H1 (cell line): ENCODE measurements around the gene ANAPC2. TPM values are rescaled to one million over a fixed set of nuclear protein-coding genes. Genes with fewer than 3 reads are reported as not detected.
A peak's percentile ranks its signal among the peaks of the same experiment; 100 is the strongest.

Experiments used
- CTCF ChIA-PET: fragments of 300-600 bp; sonication (Branson Sonifier 250); formaldehyde crosslinking; loops from one replicate; lab custom pipeline; 2021; ENCODE audit not compliant: partially characterized antibody; lab: Charles Lee
- POLR2A ChIA-PET: fragments of 300-600 bp; sonication (Branson Sonifier 250); formaldehyde crosslinking; loops from one replicate; lab custom pipeline; 2021; ENCODE audit warnings: inconsistent platforms; ENCODE audit not compliant: partially characterized antibody; lab: Charles Lee
- DNase-seq, 2 experiments: peaks; one replicate each; pipeline versions ENCODE4 v3.0.0 to v3.0.0-alpha.2; 2010 to 2022; ENCODE audit warnings: low spot score in 2 of 2, low read depth in 1 of 2, mixed read lengths in 1 of 2
- FAIRE-seq: peaks from 2 replicates; lab custom pipeline; 2011; peaks lifted over from hg19 to GRCh38; lab: Jason Lieb, UNC
- H2AFZ ChIP-seq: 2 replicates; pipeline ENCODE4 v1.8.1; 2012; ENCODE audit warnings: low read length, inconsistent platforms
- H2AK5ac ChIP-seq: 2 replicates; pipeline ENCODE4 v1.6.1; 2013; ENCODE audit warnings: low read depth, low read length
- H2BK120ac ChIP-seq: replicated peaks from 2 replicates; pipeline ENCODE3; 2013; ENCODE audit warnings: low read depth, low read length, inconsistent platforms
- H2BK12ac ChIP-seq: 2 replicates; pipeline ENCODE4 v1.6.1; 2013; ENCODE audit warnings: low read depth, low read length
- H2BK15ac ChIP-seq: 2 replicates; pipeline ENCODE4 v1.6.1; 2013; ENCODE audit warnings: low read length
- H2BK20ac ChIP-seq: 2 replicates; pipeline ENCODE4 v1.6.1; 2013; ENCODE audit warnings: low read length
- H2BK5ac ChIP-seq: 2 replicates; pipeline ENCODE4 v1.6.1; 2013; ENCODE audit warnings: low read depth, low read length
- H3K14ac ChIP-seq: 2 replicates; pipeline ENCODE4 v1.6.1; 2013; ENCODE audit warnings: inconsistent platforms; ENCODE audit not compliant: insufficient read length
- H3K18ac ChIP-seq: 2 replicates; pipeline ENCODE4 v1.6.1; 2013; ENCODE audit warnings: low read length; ENCODE audit errors: extremely low read depth
- H3K23ac ChIP-seq: 2 replicates; pipeline ENCODE4 v1.6.1; 2013; ENCODE audit warnings: inconsistent platforms; ENCODE audit not compliant: insufficient read length
- H3K23me2 ChIP-seq: 2 replicates; pipeline ENCODE4 v1.6.1; 2013; ENCODE audit warnings: low read depth, low read length
- H3K27ac ChIP-seq: 2 replicates; pipeline ENCODE4 v1.6.1; 2011; ENCODE audit warnings: low read depth, low read length, inconsistent platforms
- H3K27me3 ChIP-seq, 4 experiments: replicated peaks in 1 of 4; 1 replicate in 1 of 4; 2 replicates in 3 of 4; pipeline versions ENCODE4 v1.6.1 to v1.8.1; 2011 to 2013; ENCODE audit warnings: low read length in 3 of 4, mild to moderate bottlenecking in 3 of 4, inconsistent platforms in 2 of 4, mixed read lengths in 2 of 4, moderate library complexity in 1 of 4; ENCODE audit not compliant: control insufficient read depth in 3 of 4, insufficient read depth in 3 of 4; ENCODE audit errors: extremely low read depth in 1 of 4
- H3K36me3 ChIP-seq, 4 experiments: 2 replicates each; pipeline versions ENCODE4 v1.6.1 to v1.8.1; 2011 to 2013; ENCODE audit warnings: mild to moderate bottlenecking in 4 of 4, low read length in 3 of 4, moderate library complexity in 2 of 4, control low read depth in 1 of 4, inconsistent platforms in 1 of 4; ENCODE audit not compliant: insufficient read depth in 4 of 4, control insufficient read depth in 2 of 4
- H3K4ac ChIP-seq: replicated peaks from 2 replicates; pipeline ENCODE3; 2013; ENCODE audit warnings: low read length, low read depth, mixed read lengths, inconsistent platforms; ENCODE audit not compliant: insufficient read length
- H3K4me1 ChIP-seq, 4 experiments: replicated peaks in 1 of 4; 1 replicate in 1 of 4; 2 replicates in 3 of 4; pipeline versions ENCODE4 v1.6.1 to v1.8.1; 2011 to 2013; ENCODE audit warnings: low read length in 3 of 4, inconsistent platforms in 2 of 4, mixed read lengths in 1 of 4; ENCODE audit not compliant: insufficient read depth in 4 of 4, control insufficient read depth in 3 of 4
- H3K4me2 ChIP-seq, 2 experiments: 2 replicates each; pipeline versions ENCODE4 v1.6.1 to v1.8.1; 2011 to 2013; ENCODE audit warnings: low read depth in 2 of 2, low read length in 2 of 2, control low read depth in 1 of 2, inconsistent platforms in 1 of 2, mild to moderate bottlenecking in 1 of 2; ENCODE audit not compliant: insufficient read depth in 1 of 2
- H3K4me3 ChIP-seq, 4 experiments: fragments of 200-600, 300-600 bp in 1 of 4; sonication (generic), shearing (Covaris generic), sonication (Bioruptor Twin) in 1 of 4; 2 replicates each; pipeline versions ENCODE4 v1.5.1 to v1.8.1; 2011 to 2016; ENCODE audit warnings: low read length in 4 of 4, low read depth in 3 of 4, control low read depth in 2 of 4, inconsistent platforms in 2 of 4, mild to moderate bottlenecking in 2 of 4, mixed read lengths in 1 of 4, moderate library complexity in 1 of 4; ENCODE audit not compliant: insufficient read depth in 2 of 4; ENCODE audit errors: extremely low read depth in 1 of 4
- H3K56ac ChIP-seq: replicated peaks from 2 replicates; pipeline ENCODE3; 2013; ENCODE audit warnings: low read depth, mild to moderate bottlenecking, mixed read lengths, low read length, inconsistent platforms; ENCODE audit not compliant: insufficient read length
- H3K79me1 ChIP-seq: 2 replicates; pipeline ENCODE4 v1.6.1; 2013; ENCODE audit warnings: low read depth, low read length, control low read depth
- H3K79me2 ChIP-seq, 2 experiments: 2 replicates each; pipeline versions ENCODE4 v1.6.1 to v1.8.1; 2012 to 2013; ENCODE audit warnings: low read length in 2 of 2, mild to moderate bottlenecking in 2 of 2, inconsistent platforms in 1 of 2; ENCODE audit not compliant: insufficient read depth in 2 of 2, control insufficient read depth in 1 of 2
- H3K9ac ChIP-seq, 4 experiments: replicated peaks in 1 of 4; 1 replicate in 1 of 4; 2 replicates in 3 of 4; pipeline versions ENCODE4 v1.6.1 to v1.8.1; 2011 to 2013; ENCODE audit warnings: low read depth in 3 of 4, low read length in 3 of 4, control low read depth in 2 of 4, mild to moderate bottlenecking in 2 of 4, moderate library complexity in 2 of 4, inconsistent platforms in 1 of 4; ENCODE audit errors: extremely low read depth in 1 of 4
- H3K9me3 ChIP-seq, 2 experiments: 2 replicates each; pipeline versions ENCODE4 v1.6.1 to v1.8.1; 2012 to 2013; ENCODE audit warnings: mild to moderate bottlenecking in 2 of 2, moderate library complexity in 2 of 2, control low read depth in 1 of 2, inconsistent platforms in 1 of 2, low read depth in 1 of 2, low read length in 1 of 2, mixed read lengths in 1 of 2; ENCODE audit not compliant: insufficient read depth in 2 of 2
- H4K20me1 ChIP-seq, 2 experiments: replicated peaks in 1 of 2; 2 replicates each; pipeline versions ENCODE3 to v1.8.1; 2011 to 2013; ENCODE audit warnings: inconsistent platforms in 2 of 2, low read length in 2 of 2, mild to moderate bottlenecking in 1 of 2; ENCODE audit not compliant: insufficient read depth in 2 of 2, control insufficient read depth in 1 of 2
- H4K5ac ChIP-seq: 2 replicates; pipeline ENCODE4 v1.6.1; 2013; ENCODE audit warnings: low read length, low read depth, mixed read lengths, inconsistent platforms; ENCODE audit not compliant: insufficient read length
- H4K8ac ChIP-seq: 2 replicates; pipeline ENCODE4 v1.8.0; 2013; ENCODE audit warnings: mild to moderate bottlenecking, moderate library complexity, low read length, inconsistent platforms; ENCODE audit not compliant: insufficient read depth; ENCODE audit errors: extremely low read depth
- H4K91ac ChIP-seq: replicated peaks from 2 replicates; pipeline ENCODE3; 2013; ENCODE audit warnings: low read length, mixed read lengths, inconsistent platforms; ENCODE audit not compliant: insufficient read length
- BACH1 ChIP-seq: IDR thresholded peaks from 2 replicates; pipeline ENCODE4 v1.6.1; 2012; ENCODE audit warnings: low read length, improper control_type of control experiment
- CBX5 ChIP-seq: fragments of 300-800, 300-1000 bp; sonication (generic); IDR thresholded peaks from 2 replicates; pipeline ENCODE4 v1.7.1; 2016; ENCODE audit warnings: antibody characterized with exemption, low read length, low read depth
- FOSL1 ChIP-seq: IDR thresholded peaks from 2 replicates; pipeline ENCODE4 v1.6.1; 2011; ENCODE audit warnings: mild to moderate bottlenecking, low read depth, low read length, moderate library complexity; ENCODE audit not compliant: insufficient read depth
- KDM1A ChIP-seq: fragments of 200-600, 300-600 bp; sonication (generic); IDR thresholded peaks from 2 replicates; pipeline ENCODE4 v1.7.1; 2016; ENCODE audit warnings: mild to moderate bottlenecking, low read length, borderline replicate concordance
- POLR2A ChIP-seq, 2 experiments: IDR thresholded peaks; 1 replicate in 1 of 2; 2 replicates in 1 of 2; pipeline ENCODE4 v1.6.1; 2011; ENCODE audit warnings: low read depth in 2 of 2, low read length in 2 of 2, mild to moderate bottlenecking in 2 of 2; ENCODE audit errors: control extremely low read depth in 1 of 2
- POLR2AphosphoS5 ChIP-seq: IDR thresholded peaks from 2 replicates; pipeline ENCODE4 v1.6.1; 2011; ENCODE audit warnings: low read depth, low read length
- RFX5 ChIP-seq: IDR thresholded peaks from 2 replicates; pipeline ENCODE4 v1.6.1; 2011; ENCODE audit warnings: low read depth, low read length, improper control_type of control experiment, borderline replicate concordance
- SIRT6 ChIP-seq: IDR thresholded peaks from one replicate; pipeline ENCODE4 v1.7.1; 2012; ENCODE audit warnings: low read length, inconsistent platforms
- SP4 ChIP-seq: IDR thresholded peaks from 2 replicates; pipeline ENCODE4 v1.6.1; 2012; ENCODE audit warnings: low read length, inconsistent platforms
- TCF12 ChIP-seq: IDR thresholded peaks from 2 replicates; pipeline ENCODE4 v1.6.1; 2011; ENCODE audit warnings: low read depth, mild to moderate bottlenecking, low read length
- YY1 ChIP-seq: IDR thresholded peaks from 2 replicates; pipeline ENCODE4 v1.6.1; 2011; ENCODE audit warnings: low read depth, mild to moderate bottlenecking, low read length
- WGBS, 2 experiments: shearing (Covaris generic) in 1 of 2; methylation state at CpG; one replicate each; pipeline versions ENCODE4 v1.1.6 to v1.1.7; 2013 to 2015; ENCODE audit warnings: low lambda C conversion rate in 2 of 2, mixed read lengths in 2 of 2, inconsistent platforms in 1 of 2, low coverage in 1 of 2, missing lambda C conversion rate in 1 of 2; ENCODE audit not compliant: insufficient replicate concordance in 2 of 2, insufficient coverage in 1 of 2, insufficient read length in 1 of 2; ENCODE audit errors: extremely low coverage in 1 of 2, missing lambda C conversion rate in 1 of 2; 5-methylcytosine and 5-hydroxymethylcytosine counted together
- polyA plus RNA-seq, 7 experiments: library from polyadenylated mRNA; depleted of rRNA in 3 of 7; stranded (reverse) in 5 of 7; unstranded in 2 of 7; fragments of >200 nt in 5 of 7; fragments of 200-250 nt in 2 of 7; gene quantifications; 1 replicate in 5 of 7; 2 replicates in 1 of 7; 4 replicates in 1 of 7; pipeline versions ENCODE4 v1.2.1 to v1.2.3, GENCODE V29; 2011 to 2013; ENCODE audit warnings: missing spikeins in 2 of 7, mixed read lengths in 2 of 7
- total RNA-seq: library from RNA; stranded (reverse); fragmentation: NEBNext Ultra II Directional; extraction: Animal tissue kit (Norgen Biotek cat#: 25700); gene quantifications from 2 replicates; pipeline ENCODE4 v1.2.1, GENCODE V29; 2021

The ANAPC2 gene
- total and polyA plus RNA-seq, 2 of the 8 experiments (the other 6 are each of a cell fraction or from before 2014, with no cell fraction given) = 30.2 to 37.7 TPM

DNA sequence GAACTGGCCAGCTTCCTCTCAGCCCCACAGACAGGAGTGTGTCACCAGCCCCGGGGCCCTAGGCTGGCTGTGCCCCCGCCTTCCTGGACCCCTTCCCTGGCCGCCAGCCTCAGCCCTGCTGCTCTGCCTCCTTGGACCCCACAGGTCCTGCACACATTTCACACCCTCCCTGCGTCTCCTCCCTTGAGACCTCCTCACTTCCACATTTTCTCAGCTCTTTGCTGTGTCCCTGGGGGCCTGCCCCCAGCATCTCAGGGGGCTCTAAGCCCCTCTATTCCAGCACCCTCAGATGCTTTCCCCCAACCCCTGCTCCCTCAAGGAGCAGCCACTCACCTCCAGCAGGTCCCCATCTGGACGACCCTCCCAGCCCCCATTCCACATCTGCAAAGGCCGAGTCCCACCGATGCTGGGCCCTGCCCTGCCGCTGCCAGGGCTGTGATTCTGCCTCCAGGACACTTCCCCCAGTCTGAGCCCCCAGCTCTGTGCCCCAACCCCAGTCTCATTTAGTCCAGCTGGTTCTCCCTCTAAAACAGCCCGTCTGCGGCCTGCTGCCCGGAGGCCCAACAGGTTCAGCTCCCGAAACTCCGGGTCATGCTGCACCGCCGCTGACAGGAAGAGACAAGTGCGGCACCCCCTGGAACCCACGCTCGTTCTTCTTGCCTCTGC is 46.5 kb upstream of the ANAPC2 start:
- H3K27me3 ChIP-seq = no peaks in the 10 kb centered on the region
- H3K4me3 ChIP-seq = no peak overlapping the region
- no peak overlapping the region for H2AFZ ChIP-seq
- ChIA-PET CTCF (interaction anchor here (0.6 to 20.2 kb wide), 20 partner anchors 9 to 412 kb away, joined by 3 to 204 read pairs (median 5); partner anchors contain the start of genes ANAPC2, CYSRT1, LRRC26 and NDOR1), POLR2A (interaction anchor here (1.0 to 69.9 kb wide), 3 partner anchors 0 to 72 kb away, joined by 3 to 1462 read pairs (median 1462); partner anchors contain the start of genes CYSRT1, NDOR1, NELFB and RNF208)
- peaks cover 0 to 12% (median 8%) of the 10 kb centered on the region in 4 experiments; a peak in 6 of 7 replicates for H3K4me1 ChIP-seq
- H4K8ac ChIP-seq = no peak overlapping the region
- no peak overlapping the region for H2AK5ac ChIP-seq
- no peak overlapping the region for H2BK120ac ChIP-seq
- H3K4me2 ChIP-seq = no peak overlapping the region
- H2BK15ac ChIP-seq = no peak overlapping the region
- no peak overlapping the region for H2BK20ac ChIP-seq
- H3K23me2 ChIP-seq = no peaks in the 10 kb centered on the region
- TF ChIP-seq POLR2AphosphoS5 = no peak
- no peak for TF ChIP-seq CBX5
- no peak for TF ChIP-seq BACH1
- no peak for TF ChIP-seq SP4
- no peak for TF ChIP-seq FOSL1
- no peak for TF ChIP-seq SIRT6
- no peak for TF ChIP-seq TCF12
- no peak for TF ChIP-seq YY1
- no peak for TF ChIP-seq RFX5
- TF ChIP-seq KDM1A = no peak
- TF ChIP-seq POLR2A (IDR thresholded peaks at IDR 0.05; ENCODE audit: control extremely low read depth in 1 of 2, low read depth in 2 of 2, low read length in 2 of 2) = no peak
- H4K5ac ChIP-seq = no peak overlapping the region
- no peak overlapping the region for H3K18ac ChIP-seq
- no peak overlapping the region for H3K56ac ChIP-seq
- H3K9ac ChIP-seq = no peak overlapping the region
- H4K20me1 ChIP-seq = peaks cover 6 to 8% of the 10 kb centered on the region in 2 experiments
- H3K14ac ChIP-seq = no peak overlapping the region
- no peaks in the 10 kb centered on the region for H3K79me1 ChIP-seq
- FAIRE-seq (no peak), DNase-seq (no peak)
- no peak overlapping the region for H3K23ac ChIP-seq
- no peaks in the 10 kb centered on the region for H3K36me3 ChIP-seq
- 84% methylated on average over 17 of the region's 18 CpGs; no CpG with 5 or more reads in 1 of the 2 experiments for WGBS, 2 experiments
- no peak overlapping the region for H3K27ac ChIP-seq
- peaks cover 0 to 7% of the 10 kb centered on the region in 2 experiments; a peak in 1 of 4 replicates for H3K79me2 ChIP-seq
- peak overlapping the region; percentile 54 for H4K91ac ChIP-seq
- H2BK5ac ChIP-seq = no peak overlapping the region
- H2BK12ac ChIP-seq = no peak overlapping the region
- H3K9me3 ChIP-seq = no peaks in the 10 kb centered on the region
- no peak overlapping the region for H3K4ac ChIP-seq
